Measurements from ENCODE around the gene PACSIN1.

The PACSIN1 gene

DNA sequence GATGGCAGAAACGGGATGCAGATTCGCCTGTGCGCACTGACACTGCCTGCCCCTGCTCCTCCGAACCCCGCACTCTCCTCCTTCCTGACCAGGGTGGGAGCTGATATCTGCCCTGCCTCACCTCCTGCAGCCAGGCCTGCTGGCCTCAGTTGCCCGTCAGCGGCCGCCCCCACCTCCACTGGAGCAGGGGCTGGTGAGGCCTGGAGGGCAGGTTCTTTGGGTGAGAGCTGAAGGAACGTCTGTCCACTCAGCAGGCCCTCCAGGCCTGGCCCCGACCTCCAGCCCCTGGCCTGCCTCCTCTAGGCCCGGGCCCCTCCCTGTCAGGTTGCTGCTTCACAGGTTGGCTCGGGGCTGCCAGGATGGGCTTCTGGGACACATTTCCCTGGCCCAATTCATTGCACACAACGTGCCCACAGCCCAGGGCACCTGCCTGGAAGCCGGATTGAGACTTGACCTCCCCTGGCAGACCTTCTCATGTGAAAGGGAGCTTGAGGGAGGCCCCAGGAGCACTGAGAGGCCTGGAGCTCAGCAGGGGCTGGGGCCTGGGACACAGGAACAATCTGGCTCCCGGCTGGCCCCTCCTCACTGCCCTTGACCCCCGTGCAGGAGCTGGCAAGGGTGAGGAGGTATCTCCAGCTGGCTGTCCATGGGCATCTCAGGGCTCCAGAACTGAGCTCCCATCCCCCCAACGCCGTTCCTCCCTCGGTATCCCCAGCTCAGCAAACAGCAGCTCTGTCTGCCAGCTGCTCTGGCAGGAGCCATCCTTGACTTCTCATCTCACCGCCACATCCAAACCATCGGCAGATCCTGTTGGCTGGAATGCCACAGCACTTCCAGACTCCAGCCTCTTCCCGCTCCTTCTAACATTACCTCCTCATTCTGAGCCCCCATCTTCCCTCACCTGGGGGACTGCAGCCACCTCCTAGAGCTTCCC is 50.8 kb downstream of the PACSIN1 start:
- ATAC-seq (replicated peaks): no peak
- no peak for DNase-seq
- no peaks in the 10 kb centered on the region for H3K9me3 Mint-ChIP-seq
- H3K27ac Mint-ChIP-seq: no peak overlapping the region
- no peaks in the 10 kb centered on the region for H3K36me3 Mint-ChIP-seq (ENCODE audit: insufficient read depth)
- H3K4me3 Mint-ChIP-seq: no peak overlapping the region
- peaks cover 2 to 4% of the 10 kb centered on the region in 2 donors for H3K4me1 Mint-ChIP-seq (ENCODE audit: low read depth in 2 of 2)
- peaks cover 0 to 43% of the 10 kb centered on the region in 2 donors for H3K27me3 Mint-ChIP-seq

DNA sequence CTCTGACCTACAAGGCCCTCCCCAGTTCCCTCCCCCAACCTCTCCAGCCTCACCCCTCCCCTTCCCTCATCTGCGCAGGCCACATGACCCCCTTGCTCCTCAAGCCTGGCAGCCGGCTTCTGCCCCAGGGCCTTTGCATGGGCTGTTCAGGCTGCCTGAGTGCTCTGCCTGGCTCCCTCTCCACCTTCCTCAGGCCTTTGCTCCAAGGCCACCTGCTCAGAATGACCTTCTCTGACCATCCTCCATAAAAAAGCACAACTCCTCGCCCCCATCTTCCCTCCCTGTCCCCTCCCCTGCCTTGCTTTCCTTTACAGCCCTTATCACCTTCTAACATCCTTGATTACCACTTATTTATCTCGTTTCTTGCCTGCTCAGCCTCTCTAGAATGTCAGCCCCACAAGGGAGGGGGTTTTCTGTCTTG is 51.6 kb downstream of the PACSIN1 start:
- no peak overlapping the region for H3K27ac Mint-ChIP-seq
- H3K4me3 Mint-ChIP-seq: no peak overlapping the region
- ATAC-seq (replicated peaks): no peak
- DNase-seq: no peak
- H3K36me3 Mint-ChIP-seq (ENCODE audit: insufficient read depth): no peaks in the 10 kb centered on the region
- H3K9me3 Mint-ChIP-seq: no peaks in the 10 kb centered on the region
- peaks cover 0 to 38% of the 10 kb centered on the region in 2 donors for H3K27me3 Mint-ChIP-seq
- peaks cover 2 to 4% of the 10 kb centered on the region in 2 donors for H3K4me1 Mint-ChIP-seq (ENCODE audit: low read depth in 2 of 2)

DNA sequence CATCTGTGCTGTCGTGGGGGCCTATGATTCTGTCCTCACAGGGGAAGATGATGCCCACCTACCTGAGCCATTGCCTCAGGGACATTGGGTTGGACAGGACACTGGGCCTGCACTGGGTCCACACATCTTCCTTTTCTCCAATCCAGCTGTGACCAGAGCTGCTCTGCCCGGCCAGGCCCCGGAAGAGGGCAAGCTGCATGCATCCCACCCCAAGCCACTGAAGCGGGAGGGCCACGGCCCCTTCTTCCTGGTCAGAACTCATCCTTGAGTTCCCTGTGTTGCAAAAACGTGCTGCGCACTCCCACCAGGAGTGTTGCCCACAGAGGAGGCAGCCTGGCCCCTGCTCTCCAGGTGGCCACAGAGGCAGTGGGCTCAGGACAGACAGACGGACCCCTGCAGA is 52.1 kb downstream of the PACSIN1 start:
- Mint-ChIP-seq H3K4me1 (ENCODE audit: low read depth in 2 of 2) (peaks cover 3 to 6% of the 10 kb centered on the region in 2 donors), H3K4me3 (no peak overlapping the region), H3K27me3 (peaks cover 0 to 35% of the 10 kb centered on the region in 2 donors), H3K9me3 (no peaks in the 10 kb centered on the region), H3K27ac (no peak overlapping the region), H3K36me3 (ENCODE audit: insufficient read depth) (no peaks in the 10 kb centered on the region)
- ATAC-seq (replicated peaks): no peak
- no peak for DNase-seq

DNA sequence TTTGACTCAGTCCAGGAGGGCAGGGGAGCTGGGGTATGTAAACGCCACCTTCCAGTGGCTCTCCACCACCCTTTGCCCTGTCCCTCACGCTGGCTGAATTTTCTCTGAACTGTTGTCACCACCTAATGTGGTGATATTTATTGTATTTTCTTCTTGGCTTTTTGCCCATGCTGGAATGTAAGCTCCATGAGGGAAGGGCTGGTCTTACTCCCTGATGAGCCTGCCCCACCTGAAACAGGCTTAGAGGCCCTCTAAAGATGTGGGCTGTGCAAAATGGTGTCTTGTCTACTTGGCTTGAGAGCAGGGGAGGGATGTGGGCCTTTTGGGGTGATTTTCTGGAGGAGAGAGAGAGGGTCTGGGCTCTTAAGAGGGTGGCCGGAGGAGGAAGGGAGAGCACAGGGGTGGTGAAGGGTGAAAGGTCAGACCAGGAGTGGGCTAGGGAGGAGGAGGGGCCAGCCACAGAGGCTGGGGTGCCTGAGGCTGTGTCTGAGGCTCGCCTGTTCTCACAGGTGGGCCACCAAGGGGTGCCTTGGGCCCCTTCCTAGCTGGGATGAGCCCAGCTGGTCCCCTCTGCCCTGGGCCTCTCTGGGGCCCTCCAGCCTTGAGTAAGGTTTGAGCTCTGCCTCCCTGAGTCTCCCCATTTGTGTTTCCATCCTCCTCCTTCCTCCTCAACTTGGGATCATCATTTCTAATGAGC is 52.9 kb downstream of the PACSIN1 start:
- Mint-ChIP-seq H3K27ac (peak overlapping the region; percentile 44 to 87), H3K4me1 (ENCODE audit: low read depth in 2 of 2) (peaks cover 10 to 12% of the 10 kb centered on the region in 2 donors), H3K36me3 (ENCODE audit: insufficient read depth) (no peaks in the 10 kb centered on the region), H3K27me3 (peaks cover 0 to 26% of the 10 kb centered on the region in 2 donors), H3K9me3 (no peaks in the 10 kb centered on the region), H3K4me3 (peak overlapping the region in 1 of 2 donors; percentile 19)
- ATAC-seq (replicated peaks): no peak
- no peak for DNase-seq

DNA sequence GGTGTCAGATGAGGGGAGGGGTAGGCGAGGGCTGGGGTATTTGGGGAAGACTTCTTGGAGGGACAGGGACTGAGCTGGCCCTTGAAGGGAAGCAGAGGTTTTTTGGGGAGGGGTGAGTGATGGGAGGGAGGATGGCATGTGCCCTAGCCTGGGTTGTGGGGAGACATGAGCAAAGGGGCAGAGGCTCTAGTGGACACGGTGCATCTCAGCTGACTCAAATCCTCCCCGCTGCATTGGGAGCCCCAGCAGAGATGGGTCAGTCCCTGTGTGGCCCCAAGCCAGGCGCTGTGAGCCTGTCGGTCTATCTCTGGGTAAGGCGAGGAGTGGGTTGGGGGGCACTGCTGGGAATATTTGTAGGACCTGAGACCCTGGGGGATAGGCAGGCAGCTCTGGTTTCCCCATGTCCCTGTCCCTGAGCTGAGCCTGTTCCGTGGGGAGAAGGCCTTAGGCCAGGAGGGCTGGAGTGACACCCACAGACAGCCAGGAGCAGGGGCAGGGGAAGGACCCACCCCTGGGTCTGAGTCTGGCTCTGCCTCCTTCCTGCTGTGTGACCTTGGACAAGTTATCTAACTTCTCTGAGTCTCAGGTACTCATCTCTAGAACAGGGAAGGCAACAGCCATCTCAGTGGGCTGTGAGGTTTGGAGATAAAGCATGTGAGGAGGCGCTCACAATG is 54.2 kb downstream of the PACSIN1 start:
- no peaks in the 10 kb centered on the region for H3K36me3 Mint-ChIP-seq (ENCODE audit: insufficient read depth)
- DNase-seq: no peak
- H3K27ac Mint-ChIP-seq: peak overlapping the region; percentile 62 to 69
- ATAC-seq (replicated peaks): no peak
- H3K4me3 Mint-ChIP-seq: no peak overlapping the region
- H3K27me3 Mint-ChIP-seq: peaks cover 0 to 15% of the 10 kb centered on the region in 2 donors
- H3K9me3 Mint-ChIP-seq: no peaks in the 10 kb centered on the region
- H3K4me1 Mint-ChIP-seq (ENCODE audit: low read depth in 2 of 2): peaks cover 11 to 12% of the 10 kb centered on the region in 2 donors

DNA sequence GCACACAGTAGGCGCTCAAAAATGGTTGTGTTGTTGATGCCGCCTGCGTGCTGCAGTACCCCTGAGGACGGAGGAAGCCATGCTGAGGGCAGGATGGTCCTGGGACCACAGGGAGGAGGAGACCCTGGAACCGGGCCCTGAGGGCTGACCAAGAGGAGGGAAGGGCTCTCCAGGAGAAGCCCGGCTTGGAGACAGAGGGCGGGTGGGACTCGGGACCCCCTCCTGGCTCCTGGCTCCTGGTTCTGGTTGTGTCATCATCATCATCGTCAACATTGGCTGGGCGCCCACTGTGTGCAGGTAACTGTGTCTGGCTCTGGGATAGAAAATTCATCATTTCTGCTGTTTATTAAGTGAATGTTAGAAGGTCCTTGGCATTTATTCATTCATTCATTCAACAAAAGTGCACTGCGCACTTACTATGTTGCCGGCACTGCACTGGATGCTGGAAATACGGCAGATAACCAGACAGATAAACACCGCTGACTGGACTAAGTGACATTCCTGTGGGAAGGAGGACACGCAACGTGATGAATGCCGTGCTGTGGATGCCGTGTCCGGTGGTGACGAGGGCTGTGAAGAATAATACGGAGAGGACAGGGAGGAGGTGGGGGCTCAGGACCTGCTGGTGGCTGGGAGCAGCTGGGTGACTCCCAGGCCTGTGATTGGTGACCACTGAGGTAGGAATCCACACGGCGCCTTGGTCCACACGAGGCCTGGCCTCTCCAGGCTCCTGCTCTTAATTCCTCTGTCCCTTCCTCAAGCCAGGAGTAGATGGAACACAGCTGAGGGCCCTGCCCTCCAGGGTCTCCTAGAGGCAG is 55.0 kb downstream of the PACSIN1 start:
- H3K4me1 Mint-ChIP-seq (ENCODE audit: low read depth in 2 of 2): peaks cover 11 to 12% of the 10 kb centered on the region in 2 donors
- DNase-seq: no peak
- H3K27ac Mint-ChIP-seq: peak overlapping the region in 1 of 2 donors; percentile 62
- peaks cover 0 to 15% of the 10 kb centered on the region in 2 donors for H3K27me3 Mint-ChIP-seq
- no peak overlapping the region for H3K4me3 Mint-ChIP-seq
- ATAC-seq (replicated peaks): no peak
- no peaks in the 10 kb centered on the region for H3K36me3 Mint-ChIP-seq (ENCODE audit: insufficient read depth)
- H3K9me3 Mint-ChIP-seq: no peaks in the 10 kb centered on the region

DNA sequence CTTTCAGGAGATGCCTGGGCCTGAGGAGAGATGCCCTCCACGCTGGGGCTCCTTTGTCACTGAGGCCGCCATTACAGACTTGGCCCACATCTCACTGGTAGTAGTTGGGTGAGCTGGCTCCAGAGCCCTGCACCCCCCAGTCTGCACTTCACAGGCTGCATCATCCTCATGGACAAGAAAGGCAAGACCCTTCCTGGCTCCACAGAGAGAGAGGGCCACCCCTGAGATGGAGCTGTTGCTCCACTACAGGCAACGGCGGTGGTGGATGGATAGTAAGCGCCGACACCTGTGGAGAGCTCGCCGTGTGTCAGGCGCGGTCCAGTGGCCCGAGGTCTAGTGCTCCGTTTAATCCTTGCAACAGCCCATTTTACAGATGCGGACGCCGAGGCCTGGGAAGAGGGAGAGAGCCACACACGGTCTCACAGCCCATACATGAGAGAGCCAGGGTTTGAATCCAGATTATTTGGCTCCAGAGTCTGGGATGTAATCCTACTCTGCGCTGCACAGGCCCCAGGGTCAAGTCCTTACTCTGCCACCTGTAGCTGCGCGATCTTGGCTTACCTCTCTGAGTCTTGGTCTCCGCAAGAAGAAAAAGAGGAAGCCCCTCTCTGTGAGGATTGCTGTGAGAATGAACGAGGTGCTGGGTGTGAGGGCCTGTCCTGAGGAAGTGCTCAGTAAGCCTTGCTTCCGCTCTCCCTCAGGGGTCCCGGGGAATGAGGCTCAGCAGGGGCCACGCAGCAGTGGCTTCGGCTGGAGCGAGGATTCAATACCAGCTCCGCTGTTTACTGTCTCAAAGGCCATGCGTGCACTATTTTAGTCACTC is 55.8 kb downstream of the PACSIN1 start:
- H3K27ac Mint-ChIP-seq: no peak overlapping the region
- ATAC-seq (replicated peaks) (no peak), DNase-seq (no peak)
- H3K9me3 Mint-ChIP-seq: no peaks in the 10 kb centered on the region
- H3K4me1 Mint-ChIP-seq (ENCODE audit: low read depth in 2 of 2): peaks cover 11 to 12% of the 10 kb centered on the region in 2 donors
- H3K27me3 Mint-ChIP-seq: peaks cover 0 to 14% of the 10 kb centered on the region in 2 donors
- H3K36me3 Mint-ChIP-seq (ENCODE audit: insufficient read depth): no peaks in the 10 kb centered on the region
- no peak overlapping the region for H3K4me3 Mint-ChIP-seq

DNA sequence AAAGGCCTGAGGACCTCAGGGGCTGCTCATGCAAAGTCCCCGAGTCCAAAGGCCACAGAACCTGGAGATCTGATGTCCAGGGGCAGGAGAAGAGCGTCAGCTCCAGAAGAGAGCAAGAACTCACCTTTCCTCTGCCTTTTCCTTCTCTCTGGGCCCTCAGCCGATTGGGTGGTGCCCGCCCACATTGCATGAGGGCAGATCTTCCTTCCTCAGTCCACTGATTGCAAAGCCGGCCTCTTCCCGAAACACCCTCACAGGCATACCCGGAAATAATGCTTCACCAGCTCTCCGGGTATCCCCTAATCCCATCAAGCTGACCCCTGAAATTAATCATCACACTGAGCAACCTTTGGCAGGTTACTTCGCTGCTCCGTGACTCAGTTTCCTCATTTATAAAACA is 56.9 kb downstream of the PACSIN1 start:
- peak overlapping the region in 1 of 2 donors; percentile 74 for H3K27ac Mint-ChIP-seq
- no peak overlapping the region for H3K4me3 Mint-ChIP-seq
- DNase-seq (no peak), ATAC-seq (replicated peaks) (no peak)
- H3K36me3 Mint-ChIP-seq (ENCODE audit: insufficient read depth): peaks cover 4% of the 10 kb centered on the region
- peaks cover 13 to 15% of the 10 kb centered on the region in 2 donors for H3K4me1 Mint-ChIP-seq (ENCODE audit: low read depth in 2 of 2)
- peaks cover 0 to 4% of the 10 kb centered on the region in 2 donors for H3K27me3 Mint-ChIP-seq
- H3K9me3 Mint-ChIP-seq: no peaks in the 10 kb centered on the region

DNA sequence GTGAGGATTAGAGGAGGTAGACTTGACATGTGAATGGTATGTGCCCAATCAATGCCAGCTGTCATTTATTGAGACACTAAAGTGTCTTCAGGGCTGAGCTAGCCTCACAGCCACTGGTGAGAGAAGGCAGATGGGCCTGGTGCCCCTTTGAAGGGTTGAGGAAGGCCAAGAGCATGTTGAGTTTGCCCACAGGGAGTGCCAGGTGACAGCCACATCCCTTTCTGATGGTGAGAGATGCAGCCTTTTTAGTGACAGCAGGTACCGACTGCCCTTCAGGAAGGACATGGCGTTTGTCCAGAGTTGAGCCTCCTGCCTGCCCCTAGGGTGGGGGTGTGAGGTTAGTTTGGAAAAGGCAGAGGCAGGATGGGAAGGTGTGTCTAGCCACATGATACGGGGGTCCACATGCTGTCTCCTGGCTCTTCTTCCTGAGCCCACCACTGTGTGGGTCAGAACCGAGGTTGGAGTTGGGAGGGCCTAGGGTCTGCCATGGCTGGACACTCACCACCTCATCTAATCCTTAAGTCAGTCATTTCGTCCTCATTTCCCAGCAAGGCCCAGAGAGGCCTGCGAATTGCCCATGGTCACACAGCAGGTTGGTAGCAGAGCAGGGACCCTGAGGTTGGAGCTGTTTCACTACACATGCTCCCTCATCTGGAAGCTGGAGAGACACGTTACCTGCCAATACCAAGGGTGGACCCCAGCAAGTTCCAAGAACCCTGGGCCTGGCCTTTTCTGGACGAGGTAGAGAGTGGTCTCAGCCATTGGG is 57.7 kb downstream of the PACSIN1 start:
- no peak for ATAC-seq (replicated peaks)
- H3K27ac Mint-ChIP-seq: peak overlapping the region; percentile 56 to 74
- peaks cover 4% of the 10 kb centered on the region for H3K36me3 Mint-ChIP-seq (ENCODE audit: insufficient read depth)
- peak overlapping the region in 1 of 2 donors; percentile 36 for H3K4me3 Mint-ChIP-seq
- no peak for DNase-seq
- H3K27me3 Mint-ChIP-seq: no peaks in the 10 kb centered on the region
- H3K9me3 Mint-ChIP-seq: no peaks in the 10 kb centered on the region
- H3K4me1 Mint-ChIP-seq (ENCODE audit: low read depth in 2 of 2): peaks cover 14 to 15% of the 10 kb centered on the region in 2 donors

DNA sequence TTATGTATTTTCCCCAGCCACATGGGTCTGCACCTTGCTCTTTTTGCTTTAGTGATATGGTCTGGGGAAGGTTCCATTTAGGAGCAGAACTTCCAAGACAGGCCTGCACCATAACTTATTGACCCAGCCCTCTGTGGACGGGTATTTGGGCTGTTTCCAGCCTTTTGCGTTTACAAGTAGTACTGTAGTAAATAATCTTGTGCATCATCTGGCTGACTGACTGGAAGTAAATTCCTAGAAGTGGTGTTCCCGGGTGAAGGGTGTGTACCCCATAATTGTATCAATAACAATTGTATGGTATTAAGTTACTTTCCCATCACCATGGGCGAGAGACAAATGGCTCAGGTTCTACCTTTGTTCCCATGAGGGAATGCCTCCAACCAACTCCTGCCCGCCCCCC is 58.6 kb downstream of the PACSIN1 start:
- no peak for ATAC-seq (replicated peaks)
- H3K4me3 Mint-ChIP-seq: no peak overlapping the region
- H3K4me1 Mint-ChIP-seq (ENCODE audit: low read depth in 2 of 2): peaks cover 12 to 16% of the 10 kb centered on the region in 2 donors
- H3K9me3 Mint-ChIP-seq: no peaks in the 10 kb centered on the region
- no peak for DNase-seq
- H3K27me3 Mint-ChIP-seq: no peaks in the 10 kb centered on the region
- H3K36me3 Mint-ChIP-seq (ENCODE audit: insufficient read depth): peaks cover 4% of the 10 kb centered on the region
- H3K27ac Mint-ChIP-seq: peak overlapping the region in 1 of 2 donors; percentile 56

DNA sequence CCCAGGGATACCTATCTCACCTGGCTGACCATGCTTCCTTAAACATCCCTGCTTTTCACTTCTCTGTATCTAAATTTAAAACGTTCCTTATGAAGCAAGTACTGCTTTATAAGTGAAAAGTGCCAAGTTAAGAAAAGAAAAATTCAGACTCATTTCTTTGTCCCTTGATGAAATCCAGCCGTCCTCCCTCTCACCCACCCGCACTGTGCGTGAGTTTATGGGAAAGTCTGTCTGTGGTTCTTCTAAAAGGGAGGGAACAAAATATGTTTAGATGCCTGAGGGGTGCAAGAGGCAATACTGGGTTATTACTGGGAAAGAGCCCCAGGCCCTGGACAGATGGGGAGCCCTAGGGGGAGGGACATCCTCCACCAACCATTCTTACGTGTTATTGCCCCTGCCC is 59.1 kb downstream of the PACSIN1 start:
- no peak for DNase-seq
- H3K27me3 Mint-ChIP-seq: no peaks in the 10 kb centered on the region
- no peak overlapping the region for H3K4me3 Mint-ChIP-seq
- peaks cover 12 to 16% of the 10 kb centered on the region in 2 donors for H3K4me1 Mint-ChIP-seq (ENCODE audit: low read depth in 2 of 2)
- H3K9me3 Mint-ChIP-seq: no peaks in the 10 kb centered on the region
- no peak overlapping the region for H3K27ac Mint-ChIP-seq
- peaks cover 8% of the 10 kb centered on the region for H3K36me3 Mint-ChIP-seq (ENCODE audit: insufficient read depth)
- ATAC-seq (replicated peaks): no peak

Data from effector memory CD8-positive, alpha-beta T cell (primary cell).